Measurements from ENCODE around the gene COX4I1.

DNA sequence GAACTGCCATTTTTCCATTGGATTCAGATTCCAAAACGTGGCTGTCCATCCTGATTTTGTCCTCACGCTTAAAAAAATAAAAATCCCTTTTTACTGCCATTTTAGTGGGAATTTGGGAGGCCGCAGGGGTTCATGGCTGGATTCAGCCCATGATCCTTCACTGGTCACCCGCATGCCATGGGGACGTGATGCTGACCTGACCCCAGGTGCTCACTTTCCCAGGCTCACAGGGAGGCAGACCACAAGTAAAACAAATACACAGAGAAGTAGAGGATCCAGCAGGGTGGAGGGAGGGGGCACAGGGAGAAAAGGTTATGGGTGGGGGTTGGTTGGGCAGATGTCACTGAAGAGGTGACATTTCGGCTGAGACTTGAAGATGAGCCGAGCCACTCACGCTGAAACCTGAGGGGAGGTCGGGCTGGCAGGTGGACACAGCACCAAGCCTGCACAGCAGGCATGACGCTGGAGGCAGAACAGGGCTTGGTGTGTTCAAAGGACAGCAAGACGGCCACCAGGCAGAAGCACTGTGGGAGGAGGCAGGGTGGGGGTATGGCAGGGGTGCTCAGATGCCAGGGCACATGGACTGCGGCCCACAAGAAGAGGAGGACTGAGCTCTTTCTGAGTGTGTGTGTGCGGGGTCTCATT, 10.7 kb downstream of the COX4I1 start:
- TF ChIP-seq, protein P1, sequence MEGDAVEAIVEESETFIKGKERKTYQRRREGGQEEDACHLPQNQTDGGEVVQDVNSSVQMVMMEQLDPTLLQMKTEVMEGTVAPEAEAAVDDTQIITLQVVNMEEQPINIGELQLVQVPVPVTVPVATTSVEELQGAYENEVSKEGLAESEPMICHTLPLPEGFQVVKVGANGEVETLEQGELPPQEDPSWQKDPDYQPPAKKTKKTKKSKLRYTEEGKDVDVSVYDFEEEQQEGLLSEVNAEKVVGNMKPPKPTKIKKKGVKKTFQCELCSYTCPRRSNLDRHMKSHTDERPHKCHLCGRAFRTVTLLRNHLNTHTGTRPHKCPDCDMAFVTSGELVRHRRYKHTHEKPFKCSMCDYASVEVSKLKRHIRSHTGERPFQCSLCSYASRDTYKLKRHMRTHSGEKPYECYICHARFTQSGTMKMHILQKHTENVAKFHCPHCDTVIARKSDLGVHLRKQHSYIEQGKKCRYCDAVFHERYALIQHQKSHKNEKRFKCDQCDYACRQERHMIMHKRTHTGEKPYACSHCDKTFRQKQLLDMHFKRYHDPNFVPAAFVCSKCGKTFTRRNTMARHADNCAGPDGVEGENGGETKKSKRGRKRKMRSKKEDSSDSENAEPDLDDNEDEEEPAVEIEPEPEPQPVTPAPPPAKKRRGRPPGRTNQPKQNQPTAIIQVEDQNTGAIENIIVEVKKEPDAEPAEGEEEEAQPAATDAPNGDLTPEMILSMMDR (IDR thresholded peaks at IDR 0.05) = no peak
- no peak for TF ChIP-seq POLR2A (IDR thresholded peaks at IDR 0.05)

Data from thyroid gland (tissue), 4 donors.